Measurements from ENCODE around the gene KIF26A.

DNA sequence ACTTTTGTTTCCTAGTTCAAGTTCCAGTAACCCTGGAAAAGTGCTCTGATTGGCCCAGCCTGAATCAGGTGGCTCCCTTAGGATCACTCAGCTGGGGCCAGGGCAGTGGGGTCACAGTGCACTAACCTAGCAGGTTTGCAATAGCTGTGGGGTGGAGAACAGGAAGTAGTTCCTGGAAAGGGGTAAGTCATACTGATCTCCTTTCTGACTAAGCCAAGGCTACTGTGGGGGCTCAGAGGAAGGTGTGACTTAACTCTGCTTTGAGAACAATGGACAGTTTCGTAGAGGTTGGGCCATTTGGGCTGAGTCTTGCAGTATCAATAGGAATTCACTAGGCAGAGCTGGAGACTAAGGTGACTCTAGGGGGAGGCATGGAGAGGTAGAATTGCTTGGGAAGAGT lies 89.4 kb downstream of the KIF26A start:
- TF ChIP-seq CTCF (IDR thresholded peaks at IDR 0.05) = no peak
- no peak for TF ChIP-seq POLR2A (IDR thresholded peaks at IDR 0.05)
